Caco-2 (cell line): Measurements from ENCODE around the gene AGER. TPM values are rescaled to one million over a fixed set of nuclear protein-coding genes. Genes with fewer than 3 reads are reported as not detected.

ENCODE experiments used
- BruUV-seq: library from RNA; stranded (reverse); fragments of 400-500 nt; replicated peaks from 2 replicates; lab custom pipeline; 2021; lab: Mats Ljungman, UMichigan
- CTCF ChIA-PET: fragments of 300-600 bp; sonication (Branson Sonifier 250); formaldehyde crosslinking; loops from one replicate; lab custom pipeline; 2022; ENCODE audit warnings: antibody characterized with exemption; lab: Charles Lee
- POLR2A ChIA-PET: fragments of 300-600 bp; sonication (Branson Sonifier 250); formaldehyde crosslinking; loops from one replicate; lab custom pipeline; 2022; ENCODE audit warnings: antibody characterized with exemption; lab: Charles Lee
- DNase-seq, 2 experiments: peaks; one replicate each; pipeline versions ENCODE4 v3.0.0 to v3.0.0-alpha.2; 2020 to 2022
- H3K27me3 ChIP-seq: replicated peaks from 2 replicates; pipeline ENCODE4 v1.6.0; 2011; ENCODE audit warnings: low read length; ENCODE audit not compliant: control insufficient read depth, insufficient read depth
- H3K36me3 ChIP-seq: 2 replicates; pipeline ENCODE4 v1.5.1; 2011; ENCODE audit warnings: low read length; ENCODE audit not compliant: control insufficient read depth, insufficient read depth
- H3K4me1 ChIP-seq: fragments of 250-450 bp; sonication (Bioruptor Pico); 2 replicates; pipeline ENCODE4 v1.5.1; 2020; ENCODE audit warnings: mild to moderate bottlenecking
- H3K4me3 ChIP-seq: 2 replicates; pipeline ENCODE4 v1.5.1; 2011; ENCODE audit warnings: low read depth, mild to moderate bottlenecking, control low read depth, low read length
- H3K9me3 ChIP-seq: fragments of 250-450 bp; sonication (Bioruptor Pico); 2 replicates; pipeline ENCODE4 v1.5.1; 2020; ENCODE audit warnings: mild to moderate bottlenecking, moderate library complexity
- H3K27ac Mint-ChIP-seq: one replicate; pipeline ENCODE4 v1.8.0; 2022; ENCODE audit warnings: mixed read lengths; ENCODE audit not compliant: unreplicated experiment
- H3K27me3 Mint-ChIP-seq: one replicate; pipeline ENCODE4 v1.8.0; 2022; ENCODE audit warnings: mixed read lengths; ENCODE audit not compliant: insufficient read depth, unreplicated experiment
- H3K36me3 Mint-ChIP-seq: one replicate; pipeline ENCODE4 v1.8.0; 2022; ENCODE audit warnings: mild to moderate bottlenecking, mixed read lengths; ENCODE audit not compliant: insufficient read depth, unreplicated experiment
- H3K4me1 Mint-ChIP-seq: one replicate; pipeline ENCODE4 v1.8.0; 2022; ENCODE audit warnings: low read depth, mixed read lengths; ENCODE audit not compliant: unreplicated experiment
- H3K4me3 Mint-ChIP-seq: one replicate; pipeline ENCODE4 v1.8.0; 2022; ENCODE audit warnings: mild to moderate bottlenecking, moderate library complexity, mixed read lengths; ENCODE audit not compliant: unreplicated experiment
- H3K9me3 Mint-ChIP-seq: one replicate; pipeline ENCODE4 v1.8.0; 2022; ENCODE audit warnings: mixed read lengths; ENCODE audit not compliant: unreplicated experiment
- intact Hi-C: fragments of 100-400 bp; cut with micrococcal nuclease; formaldehyde crosslinking; loops from one replicate; pipeline ENCODE4 v1.10.0; 2022; ENCODE audit not compliant: unreplicated experiment
- total RNA-seq: library from RNA; stranded (reverse); gene quantifications from 2 replicates; pipeline ENCODE4 v1.2.3, GENCODE V29; 2022
- TF ChIP-seq, protein P1 (sequence below), 2 experiments: fragments of 200-600 bp in 1 of 2; IDR thresholded peaks; 1 replicate in 1 of 2; 2 replicates in 1 of 2; pipeline versions ENCODE4 v1.5.1 to v1.8.0; 2011 to 2022; ENCODE audit warnings: antibody characterized with exemption in 1 of 2, control low read depth in 1 of 2, inconsistent platforms in 1 of 2, low read depth in 1 of 2, low read length in 1 of 2, mild to moderate bottlenecking in 1 of 2, moderate library complexity in 1 of 2; ENCODE audit not compliant: insufficient read depth in 1 of 2, severe bottlenecking in 1 of 2, unreplicated experiment in 1 of 2

Gene AGER
- total RNA-seq, 1 experiment from 2014 or later = 10.3 TPM

- no peak overlapping the region for H3K4me3 ChIP-seq
- Mint-ChIP-seq H3K27me3 (no peaks in the 10 kb centered on the region), H3K27ac (no peak overlapping the region), H3K36me3 (peaks cover 16% of the 10 kb centered on the region), H3K4me1 (peaks cover 16% of the 10 kb centered on the region), H3K4me3 (peak overlapping the region; percentile 22), H3K9me3 (no peaks in the 10 kb centered on the region)
- ChIA-PET CTCF (no interaction called here), POLR2A (no interaction called here)
- no TSS peak for BruUV-seq
- H3K4me1 ChIP-seq = peaks cover 9% of the 10 kb centered on the region
- H3K36me3 ChIP-seq = no peaks in the 10 kb centered on the region
- H3K9me3 ChIP-seq = no peaks in the 10 kb centered on the region
- no peaks in the 10 kb centered on the region for H3K27me3 ChIP-seq
- intact Hi-C loops = loop anchor here (10.0 kb wide), 1 partner anchor 766 kb away; the partner anchor contains the start of gene BRD2
- DNase-seq = no peak
- TF ChIP-seq, protein P1, sequence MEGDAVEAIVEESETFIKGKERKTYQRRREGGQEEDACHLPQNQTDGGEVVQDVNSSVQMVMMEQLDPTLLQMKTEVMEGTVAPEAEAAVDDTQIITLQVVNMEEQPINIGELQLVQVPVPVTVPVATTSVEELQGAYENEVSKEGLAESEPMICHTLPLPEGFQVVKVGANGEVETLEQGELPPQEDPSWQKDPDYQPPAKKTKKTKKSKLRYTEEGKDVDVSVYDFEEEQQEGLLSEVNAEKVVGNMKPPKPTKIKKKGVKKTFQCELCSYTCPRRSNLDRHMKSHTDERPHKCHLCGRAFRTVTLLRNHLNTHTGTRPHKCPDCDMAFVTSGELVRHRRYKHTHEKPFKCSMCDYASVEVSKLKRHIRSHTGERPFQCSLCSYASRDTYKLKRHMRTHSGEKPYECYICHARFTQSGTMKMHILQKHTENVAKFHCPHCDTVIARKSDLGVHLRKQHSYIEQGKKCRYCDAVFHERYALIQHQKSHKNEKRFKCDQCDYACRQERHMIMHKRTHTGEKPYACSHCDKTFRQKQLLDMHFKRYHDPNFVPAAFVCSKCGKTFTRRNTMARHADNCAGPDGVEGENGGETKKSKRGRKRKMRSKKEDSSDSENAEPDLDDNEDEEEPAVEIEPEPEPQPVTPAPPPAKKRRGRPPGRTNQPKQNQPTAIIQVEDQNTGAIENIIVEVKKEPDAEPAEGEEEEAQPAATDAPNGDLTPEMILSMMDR (IDR thresholded peaks at IDR 0.05; ENCODE audit: insufficient read depth in 1 of 2, low read depth in 1 of 2, low read length in 1 of 2, severe bottlenecking in 1 of 2, unreplicated experiment in 1 of 2) = no peak
Observed at GRCh38 chr6:32198345-32198696, 14.3 kb upstream of the AGER start.

DNA sequence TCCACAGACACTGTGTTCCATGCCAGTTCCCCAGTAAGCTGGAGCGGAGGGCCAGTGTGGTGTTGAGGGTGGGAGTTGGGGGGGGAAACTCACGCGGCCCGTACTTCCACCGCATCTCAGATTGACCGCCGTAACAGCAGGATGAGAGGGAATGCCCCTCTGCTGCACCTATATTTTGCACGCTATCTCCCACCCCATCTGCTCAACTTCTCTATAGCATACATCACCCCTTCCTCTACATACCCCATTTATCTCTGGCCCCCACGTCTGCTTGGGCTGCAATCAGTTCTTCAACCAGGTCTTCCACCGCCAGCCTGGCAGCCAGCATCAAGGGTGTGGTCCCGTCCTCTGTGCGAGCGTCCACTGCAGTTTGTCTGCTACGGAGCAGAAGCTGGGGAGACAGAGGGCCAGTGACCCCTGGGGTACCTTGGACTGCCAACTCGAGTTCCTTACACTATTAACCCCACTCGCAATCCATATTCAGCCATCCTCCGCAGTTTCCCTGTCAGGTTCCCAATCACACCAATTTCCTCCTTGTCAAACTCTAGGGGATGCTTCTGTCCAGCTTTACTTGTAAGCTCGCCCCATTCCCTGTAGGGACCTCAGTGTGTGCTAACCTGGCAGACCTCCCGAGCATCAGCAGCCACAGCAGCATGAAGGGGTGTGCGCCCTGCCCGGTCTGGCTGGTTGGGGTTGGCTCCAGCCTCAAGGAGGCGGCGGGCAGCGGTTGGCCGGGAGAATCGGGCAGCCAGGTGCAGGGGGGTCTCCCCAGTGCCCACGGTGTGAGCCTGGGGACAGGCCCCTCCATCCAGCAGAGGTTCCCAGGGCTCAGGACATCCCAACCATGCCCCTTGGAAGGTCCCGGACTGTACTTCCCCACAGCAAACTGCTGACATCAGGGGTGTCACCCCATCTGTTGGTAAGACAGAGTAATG lies 12.9 kb upstream of the AGER start:
- H3K4me1 ChIP-seq = peaks cover 9% of the 10 kb centered on the region
- H3K27me3 ChIP-seq = no peaks in the 10 kb centered on the region
- H3K27ac Mint-ChIP-seq = peak overlapping the region; percentile 99
- no peak for DNase-seq
- peak overlapping the region; percentile 94 for H3K4me3 Mint-ChIP-seq
- H3K27me3 Mint-ChIP-seq = no peaks in the 10 kb centered on the region
- peak overlapping the region; percentile 95 for H3K4me3 ChIP-seq
- no peaks in the 10 kb centered on the region for H3K9me3 ChIP-seq
- H3K36me3 ChIP-seq = no peaks in the 10 kb centered on the region
- H3K36me3 Mint-ChIP-seq = peaks cover 16% of the 10 kb centered on the region
- BruUV-seq = no TSS peak
- peaks cover 16% of the 10 kb centered on the region for H3K4me1 Mint-ChIP-seq
- TF ChIP-seq, protein P1 (IDR thresholded peaks at IDR 0.05; ENCODE audit: insufficient read depth in 1 of 2, low read depth in 1 of 2, low read length in 1 of 2, severe bottlenecking in 1 of 2, unreplicated experiment in 1 of 2) = no peak
- intact Hi-C loops = loop anchor here (10.0 kb wide), 1 partner anchor 768 kb away; the partner anchor contains the start of gene BRD2
- ChIA-PET POLR2A (interaction anchor here (0.6 to 1.2 kb wide), 3 partner anchors 20 to 603 kb away, joined by 3 to 11 read pairs (median 4); partner anchors contain the start of gene DXO), CTCF (interaction anchor here (1.7 kb wide), 1 partner anchor 80 kb away, joined by 15 read pairs; no protein-coding TSS in a partner anchor)
- H3K9me3 Mint-ChIP-seq = no peaks in the 10 kb centered on the region

- DNase-seq = peak; percentile 77 to 85
- intact Hi-C loops = loop anchor here (1.0 to 10.0 kb wide), 4 partner anchors 19 to 769 kb away; partner anchors contain the start of genes BRD2 and PPT2
- H3K4me1 Mint-ChIP-seq = peaks cover 16% of the 10 kb centered on the region
- H3K27me3 Mint-ChIP-seq = no peaks in the 10 kb centered on the region
- H3K9me3 Mint-ChIP-seq = no peaks in the 10 kb centered on the region
- peaks cover 16% of the 10 kb centered on the region for H3K36me3 Mint-ChIP-seq
- BruUV-seq = TSS peak; percentile 86
- ChIA-PET POLR2A (interaction anchor here (0.5 to 1.5 kb wide), 15 partner anchors 9 to 776 kb away, joined by 3 to 29 read pairs (median 4); partner anchors contain the start of genes AGPAT1, ATF6B, DXO and FKBPL), CTCF (interaction anchor here (0.5 to 1.7 kb wide), 24 partner anchors 10 to 789 kb away, joined by 3 to 24 read pairs (median 4); partner anchors contain the start of genes ATF6B, FKBPL, PRRT1 and RNF5)
- Histone ChIP-seq H3K4me3 (peak overlapping the region; percentile 95), H3K36me3 (no peaks in the 10 kb centered on the region), H3K9me3 (no peaks in the 10 kb centered on the region), H3K4me1 (peaks cover 12% of the 10 kb centered on the region), H3K27me3 (no peaks in the 10 kb centered on the region)
- TF ChIP-seq, protein P1 (IDR thresholded peaks at IDR 0.05; ENCODE audit: insufficient read depth in 1 of 2, low read depth in 1 of 2, low read length in 1 of 2, severe bottlenecking in 1 of 2, unreplicated experiment in 1 of 2) = peak in 1 of 2 experiments; percentile 7
- H3K27ac Mint-ChIP-seq = peak overlapping the region; percentile 99
- peak overlapping the region; percentile 94 for H3K4me3 Mint-ChIP-seq
Observed at GRCh38 chr6:32195902-32196681, 12.0 kb upstream of the AGER start.
